ENCODE measurements around the gene DNAJC27. TPM values are rescaled to one million over a fixed set of nuclear protein-coding genes. Genes with fewer than 3 reads are reported as not detected.

Gene DNAJC27
- total and polyA plus RNA-seq, 3 donors from 2014 or later = 33.3 to 59.7 (median 36.7) TPM

DNA sequence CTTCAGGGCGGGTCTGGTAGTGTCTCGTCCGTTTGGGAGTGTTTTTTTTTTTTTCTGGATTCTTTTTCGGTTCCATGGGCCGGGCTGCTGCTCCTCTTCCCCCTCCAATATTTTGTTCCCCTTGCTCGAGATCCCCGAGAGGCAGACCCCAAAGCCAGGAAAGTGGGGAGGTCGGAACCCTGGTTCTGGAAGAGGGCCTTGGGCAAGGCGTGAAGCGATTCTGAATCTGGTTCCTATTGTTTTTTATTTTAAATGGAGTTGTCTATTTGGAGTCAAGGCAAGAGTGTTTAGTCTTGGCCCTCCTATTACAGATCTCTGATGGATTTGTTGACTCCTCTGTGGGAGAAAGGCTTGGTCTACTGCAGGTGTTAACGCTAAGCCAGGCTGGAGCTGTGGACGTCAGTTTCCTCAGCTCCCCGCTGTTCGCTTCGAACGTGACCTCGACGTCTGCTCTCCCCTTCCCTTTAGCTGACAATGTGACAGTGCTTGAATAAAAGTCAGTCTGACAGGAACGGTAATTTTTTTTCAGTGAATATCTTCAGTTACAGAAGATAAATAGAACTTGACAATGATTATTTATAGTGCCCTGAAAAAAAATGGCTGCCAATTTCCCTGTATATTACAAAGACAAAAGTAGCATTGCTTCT, 683 bp upstream of the DNAJC27 start:
- peak; percentile 59 for DNase-seq
- H3K9me3 ChIP-seq = no peaks in the 10 kb centered on the region
- intact Hi-C loops (cut with DNase I; ENCODE audit: low total_unique reads) = no loop called here
- no peak for TF ChIP-seq POLR2A (IDR thresholded peaks at IDR 0.05)
- TF ChIP-seq, protein P1, sequence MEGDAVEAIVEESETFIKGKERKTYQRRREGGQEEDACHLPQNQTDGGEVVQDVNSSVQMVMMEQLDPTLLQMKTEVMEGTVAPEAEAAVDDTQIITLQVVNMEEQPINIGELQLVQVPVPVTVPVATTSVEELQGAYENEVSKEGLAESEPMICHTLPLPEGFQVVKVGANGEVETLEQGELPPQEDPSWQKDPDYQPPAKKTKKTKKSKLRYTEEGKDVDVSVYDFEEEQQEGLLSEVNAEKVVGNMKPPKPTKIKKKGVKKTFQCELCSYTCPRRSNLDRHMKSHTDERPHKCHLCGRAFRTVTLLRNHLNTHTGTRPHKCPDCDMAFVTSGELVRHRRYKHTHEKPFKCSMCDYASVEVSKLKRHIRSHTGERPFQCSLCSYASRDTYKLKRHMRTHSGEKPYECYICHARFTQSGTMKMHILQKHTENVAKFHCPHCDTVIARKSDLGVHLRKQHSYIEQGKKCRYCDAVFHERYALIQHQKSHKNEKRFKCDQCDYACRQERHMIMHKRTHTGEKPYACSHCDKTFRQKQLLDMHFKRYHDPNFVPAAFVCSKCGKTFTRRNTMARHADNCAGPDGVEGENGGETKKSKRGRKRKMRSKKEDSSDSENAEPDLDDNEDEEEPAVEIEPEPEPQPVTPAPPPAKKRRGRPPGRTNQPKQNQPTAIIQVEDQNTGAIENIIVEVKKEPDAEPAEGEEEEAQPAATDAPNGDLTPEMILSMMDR (IDR thresholded peaks at IDR 0.05) = no peak
- no peaks in the 10 kb centered on the region for H3K27me3 ChIP-seq
- peak overlapping the region; percentile 72 to 76 for H3K4me3 ChIP-seq
- no peaks in the 10 kb centered on the region for H3K36me3 ChIP-seq (ENCODE audit: low read depth, missing control alignments)
- peak overlapping the region; percentile 96 to 98 for H3K27ac ChIP-seq
- no peaks in the 10 kb centered on the region for H3K4me1 ChIP-seq
- WGBS, 2 donors = 0 to 1% methylated on average over 19 of the region's 19 CpGs

DNA sequence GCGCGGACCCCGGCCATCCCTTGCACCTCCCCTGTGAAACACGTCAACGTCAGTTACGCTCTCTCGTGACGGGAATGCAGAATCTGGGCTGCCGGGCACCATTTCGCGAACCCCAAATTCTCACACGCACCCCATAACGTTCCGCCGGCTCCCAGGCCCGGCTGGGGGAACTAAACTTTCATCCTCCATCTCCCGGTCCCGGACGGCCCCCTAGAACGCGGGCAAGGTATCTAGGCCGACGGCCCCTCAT, 544 bp downstream of the DNAJC27 start:
- TF ChIP-seq, protein P1 (IDR thresholded peaks at IDR 0.05) = no peak
- TF ChIP-seq POLR2A (IDR thresholded peaks at IDR 0.05) = no peak
- intact Hi-C loops (cut with DNase I; ENCODE audit: low total_unique reads) = no loop called here
- no peaks in the 10 kb centered on the region for H3K4me1 ChIP-seq
- H3K4me3 ChIP-seq = peak overlapping the region; percentile 72 to 76
- WGBS, 2 donors = 0 to 1% methylated on average over 16 to 23 of the region's 23 CpGs
- no peaks in the 10 kb centered on the region for H3K9me3 ChIP-seq
- no peaks in the 10 kb centered on the region for H3K27me3 ChIP-seq
- peak overlapping the region; percentile 96 to 98 for H3K27ac ChIP-seq
- H3K36me3 ChIP-seq (ENCODE audit: low read depth, missing control alignments) = no peaks in the 10 kb centered on the region
- peak; percentile 43 for DNase-seq

DNA sequence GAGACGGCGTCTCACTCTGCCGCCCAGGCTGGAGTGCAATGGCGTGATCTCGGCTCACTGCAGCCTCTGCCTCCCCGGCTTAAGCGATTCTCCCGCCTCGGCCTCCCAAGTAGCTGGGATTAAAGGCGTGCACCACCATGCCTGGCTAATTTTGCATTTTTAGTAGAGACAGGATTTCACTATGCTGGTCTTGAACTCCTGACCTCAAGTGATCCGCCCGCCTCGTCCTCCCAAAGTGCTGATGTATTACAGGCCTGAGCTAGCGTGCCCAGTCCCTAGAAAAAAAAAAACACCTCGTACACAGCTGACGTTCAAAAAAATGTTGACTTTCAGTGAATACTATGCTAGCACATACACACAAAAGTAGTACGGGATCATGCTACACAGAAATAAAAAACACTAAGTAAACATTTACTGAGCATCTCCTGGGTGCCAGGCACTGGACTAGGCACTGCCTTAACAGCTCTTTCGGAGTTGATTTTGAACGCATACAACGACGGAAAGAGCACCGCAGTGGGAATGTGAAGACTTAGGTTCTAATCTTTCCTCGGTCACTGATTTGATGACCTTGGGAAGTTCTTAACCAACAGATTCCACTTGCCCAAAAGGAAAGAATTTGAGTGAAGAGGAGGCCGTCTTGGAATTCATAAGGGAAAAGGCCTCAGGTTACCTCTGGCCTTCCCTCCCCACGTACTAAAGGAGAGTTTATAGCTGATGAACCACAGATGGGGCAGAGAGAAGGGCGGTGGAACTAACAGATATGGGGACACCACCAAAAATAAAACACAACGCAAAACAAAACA, 1.1 kb downstream of the DNAJC27 start:
- peak overlapping the region; percentile 72 to 76 for H3K4me3 ChIP-seq
- no peaks in the 10 kb centered on the region for H3K36me3 ChIP-seq (ENCODE audit: low read depth, missing control alignments)
- no peaks in the 10 kb centered on the region for H3K4me1 ChIP-seq
- intact Hi-C loops (cut with DNase I; ENCODE audit: low total_unique reads) = no loop called here
- no peak for DNase-seq
- no peak for TF ChIP-seq POLR2A (IDR thresholded peaks at IDR 0.05)
- TF ChIP-seq, protein P1 (IDR thresholded peaks at IDR 0.05) = no peak
- WGBS, 2 donors = 23 to 36% methylated on average over 25 to 27 of the region's 27 CpGs
- H3K9me3 ChIP-seq = no peaks in the 10 kb centered on the region
- peak overlapping the region; percentile 96 to 98 for H3K27ac ChIP-seq
- H3K27me3 ChIP-seq = no peaks in the 10 kb centered on the region

DNA sequence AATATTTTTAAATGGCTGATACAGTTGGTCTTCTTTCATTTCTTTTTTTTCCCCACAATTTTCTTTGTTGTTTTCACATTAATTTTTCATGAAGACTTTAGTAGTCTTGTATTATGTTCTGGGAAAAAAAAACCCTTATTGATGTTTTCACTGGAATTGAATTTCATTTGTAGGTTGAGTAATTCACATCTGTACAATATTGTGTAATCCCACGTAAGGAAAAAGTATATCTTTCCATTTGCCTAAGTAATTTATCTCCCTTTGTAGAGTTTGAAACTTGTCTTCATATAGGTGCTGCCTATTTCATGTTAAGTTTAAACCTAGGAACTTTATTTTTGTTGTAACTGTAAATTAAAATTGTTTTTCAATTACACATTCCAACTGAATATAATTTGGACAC, 2.0 kb downstream of the DNAJC27 start:
- DNase-seq = no peak
- intact Hi-C loops (cut with DNase I; ENCODE audit: low total_unique reads) = no loop called here
- 60 to 72% methylated on average over 1 of the region's 1 CpG for WGBS, 2 donors
- H3K4me3 ChIP-seq = no peak overlapping the region
- H3K27me3 ChIP-seq = no peaks in the 10 kb centered on the region
- no peaks in the 10 kb centered on the region for H3K9me3 ChIP-seq
- H3K4me1 ChIP-seq = no peaks in the 10 kb centered on the region
- H3K27ac ChIP-seq = peak overlapping the region in 1 of 2 donors; percentile 98
- H3K36me3 ChIP-seq (ENCODE audit: low read depth, missing control alignments) = no peaks in the 10 kb centered on the region
- TF ChIP-seq, protein P1 (IDR thresholded peaks at IDR 0.05) = no peak
- no peak for TF ChIP-seq POLR2A (IDR thresholded peaks at IDR 0.05)

Measured in testis (tissue), 3 donors.